ENCODE data around the gene SPPL3. TPM values are rescaled to one million over a fixed set of nuclear protein-coding genes. Genes with fewer than 3 reads are reported as not detected.

SPPL3 gene
- total RNA-seq, 1 experiment from 2014 or later = 51.1 TPM

GRCh38 chr12:120844297-120844696 lies 59.9 kb downstream of the SPPL3 start:
- POLR2A ChIA-PET = no interaction called here
- in situ Hi-C loops (cut with HindIII; ENCODE audit: low pct_unique_long_range_greater_than_20kb, low sequenced_read_pairs) = no loop called here
- Histone ChIP-seq H3K4me1 (ENCODE audit: control insufficient read depth, insufficient read depth, low read length) (peaks cover 11% of the 10 kb centered on the region; the same call in 1 of the 2 replicates), H3K4me3 (ENCODE audit: low read depth in 2 of 2, low read length in 2 of 2) (no peak overlapping the region), H3K27me3 (ENCODE audit: control insufficient read depth, insufficient read depth, low read length) (no peaks in the 10 kb centered on the region), H3K36me3 (ENCODE audit: control insufficient read depth, insufficient read depth, low read length) (no peaks in the 10 kb centered on the region), H3K27ac (ENCODE audit: low read length) (no peak overlapping the region), H3K9me3 (ENCODE audit: control insufficient read depth, insufficient read depth, low read depth, low read length) (no peaks in the 10 kb centered on the region)
- DNase-seq (ENCODE audit: low read depth, low spot score) (no peak), ATAC-seq (no peak)
- BruUV-seq (replicated peaks) = no TSS peak
- TF ChIP-seq TCF7L2 (IDR thresholded peaks at IDR 0.05; ENCODE audit: low read depth, low read length) = no peak
- TF ChIP-seq, protein P1, sequence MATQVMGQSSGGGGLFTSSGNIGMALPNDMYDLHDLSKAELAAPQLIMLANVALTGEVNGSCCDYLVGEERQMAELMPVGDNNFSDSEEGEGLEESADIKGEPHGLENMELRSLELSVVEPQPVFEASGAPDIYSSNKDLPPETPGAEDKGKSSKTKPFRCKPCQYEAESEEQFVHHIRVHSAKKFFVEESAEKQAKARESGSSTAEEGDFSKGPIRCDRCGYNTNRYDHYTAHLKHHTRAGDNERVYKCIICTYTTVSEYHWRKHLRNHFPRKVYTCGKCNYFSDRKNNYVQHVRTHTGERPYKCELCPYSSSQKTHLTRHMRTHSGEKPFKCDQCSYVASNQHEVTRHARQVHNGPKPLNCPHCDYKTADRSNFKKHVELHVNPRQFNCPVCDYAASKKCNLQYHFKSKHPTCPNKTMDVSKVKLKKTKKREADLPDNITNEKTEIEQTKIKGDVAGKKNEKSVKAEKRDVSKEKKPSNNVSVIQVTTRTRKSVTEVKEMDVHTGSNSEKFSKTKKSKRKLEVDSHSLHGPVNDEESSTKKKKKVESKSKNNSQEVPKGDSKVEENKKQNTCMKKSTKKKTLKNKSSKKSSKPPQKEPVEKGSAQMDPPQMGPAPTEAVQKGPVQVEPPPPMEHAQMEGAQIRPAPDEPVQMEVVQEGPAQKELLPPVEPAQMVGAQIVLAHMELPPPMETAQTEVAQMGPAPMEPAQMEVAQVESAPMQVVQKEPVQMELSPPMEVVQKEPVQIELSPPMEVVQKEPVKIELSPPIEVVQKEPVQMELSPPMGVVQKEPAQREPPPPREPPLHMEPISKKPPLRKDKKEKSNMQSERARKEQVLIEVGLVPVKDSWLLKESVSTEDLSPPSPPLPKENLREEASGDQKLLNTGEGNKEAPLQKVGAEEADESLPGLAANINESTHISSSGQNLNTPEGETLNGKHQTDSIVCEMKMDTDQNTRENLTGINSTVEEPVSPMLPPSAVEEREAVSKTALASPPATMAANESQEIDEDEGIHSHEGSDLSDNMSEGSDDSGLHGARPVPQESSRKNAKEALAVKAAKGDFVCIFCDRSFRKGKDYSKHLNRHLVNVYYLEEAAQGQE (IDR thresholded peaks at IDR 0.05; ENCODE audit: insufficient read depth in 1 of 2, low read depth in 2 of 2, low read length in 1 of 2) = no peak
- TF ChIP-seq POLR2AphosphoS5 (IDR thresholded peaks at IDR 0.05; ENCODE audit: low read depth, low read length) = no peak
- TF ChIP-seq, protein P2, sequence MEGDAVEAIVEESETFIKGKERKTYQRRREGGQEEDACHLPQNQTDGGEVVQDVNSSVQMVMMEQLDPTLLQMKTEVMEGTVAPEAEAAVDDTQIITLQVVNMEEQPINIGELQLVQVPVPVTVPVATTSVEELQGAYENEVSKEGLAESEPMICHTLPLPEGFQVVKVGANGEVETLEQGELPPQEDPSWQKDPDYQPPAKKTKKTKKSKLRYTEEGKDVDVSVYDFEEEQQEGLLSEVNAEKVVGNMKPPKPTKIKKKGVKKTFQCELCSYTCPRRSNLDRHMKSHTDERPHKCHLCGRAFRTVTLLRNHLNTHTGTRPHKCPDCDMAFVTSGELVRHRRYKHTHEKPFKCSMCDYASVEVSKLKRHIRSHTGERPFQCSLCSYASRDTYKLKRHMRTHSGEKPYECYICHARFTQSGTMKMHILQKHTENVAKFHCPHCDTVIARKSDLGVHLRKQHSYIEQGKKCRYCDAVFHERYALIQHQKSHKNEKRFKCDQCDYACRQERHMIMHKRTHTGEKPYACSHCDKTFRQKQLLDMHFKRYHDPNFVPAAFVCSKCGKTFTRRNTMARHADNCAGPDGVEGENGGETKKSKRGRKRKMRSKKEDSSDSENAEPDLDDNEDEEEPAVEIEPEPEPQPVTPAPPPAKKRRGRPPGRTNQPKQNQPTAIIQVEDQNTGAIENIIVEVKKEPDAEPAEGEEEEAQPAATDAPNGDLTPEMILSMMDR (IDR thresholded peaks at IDR 0.05) = no peak
- no peak for TF ChIP-seq SIN3A (IDR thresholded peaks at IDR 0.05; ENCODE audit: borderline replicate concordance, insufficient read depth, low read depth, low read length)
- CTCF ChIA-PET = no interaction called here
- intact Hi-C loops (cut with micrococcal nuclease; ENCODE audit: unreplicated experiment) = no loop called here

DNA sequence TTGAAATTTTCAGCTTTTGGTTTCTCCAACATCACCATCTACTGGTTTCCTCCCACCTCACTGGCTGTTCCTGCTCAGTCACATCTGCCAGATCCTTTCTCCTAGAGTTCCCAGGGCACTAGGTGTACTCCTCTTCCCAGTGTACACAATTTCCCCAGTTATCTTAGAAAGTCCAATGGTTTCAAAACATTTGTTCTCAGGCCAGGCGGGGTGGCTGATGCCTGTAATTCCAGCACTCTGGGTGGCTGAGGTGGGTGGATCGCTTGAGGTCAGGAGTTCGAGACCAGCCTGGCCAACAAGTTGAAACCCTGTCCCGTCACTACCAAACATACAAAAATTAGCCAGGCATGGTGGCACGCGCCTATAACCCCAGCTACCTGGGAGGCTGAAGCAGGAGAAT lies 60.7 kb downstream of the SPPL3 start:
- TF ChIP-seq, protein P1 (IDR thresholded peaks at IDR 0.05; ENCODE audit: insufficient read depth in 1 of 2, low read depth in 2 of 2, low read length in 1 of 2) = no peak
- TF ChIP-seq SIN3A (IDR thresholded peaks at IDR 0.05; ENCODE audit: borderline replicate concordance, insufficient read depth, low read depth, low read length) (no peak), POLR2AphosphoS5 (IDR thresholded peaks at IDR 0.05; ENCODE audit: low read depth, low read length) (no peak), TCF7L2 (IDR thresholded peaks at IDR 0.05; ENCODE audit: low read depth, low read length) (no peak)
- TF ChIP-seq, protein P2 (IDR thresholded peaks at IDR 0.05) = no peak
- Histone ChIP-seq H3K27ac (ENCODE audit: low read length) (no peak overlapping the region), H3K36me3 (ENCODE audit: control insufficient read depth, insufficient read depth, low read length) (no peaks in the 10 kb centered on the region), H3K9me3 (ENCODE audit: control insufficient read depth, insufficient read depth, low read depth, low read length) (no peaks in the 10 kb centered on the region), H3K4me3 (ENCODE audit: low read depth in 2 of 2, low read length in 2 of 2) (no peak overlapping the region), H3K27me3 (ENCODE audit: control insufficient read depth, insufficient read depth, low read length) (no peaks in the 10 kb centered on the region), H3K4me1 (ENCODE audit: control insufficient read depth, insufficient read depth, low read length) (peaks cover 10% of the 10 kb centered on the region; the same call in 1 of the 2 replicates)
- BruUV-seq (replicated peaks) = no TSS peak
- ATAC-seq (no peak), DNase-seq (ENCODE audit: low read depth, low spot score) (no peak)
- CTCF ChIA-PET = no interaction called here
- intact Hi-C loops (cut with micrococcal nuclease; ENCODE audit: unreplicated experiment) (no loop called here), in situ Hi-C loops (cut with HindIII; ENCODE audit: low pct_unique_long_range_greater_than_20kb, low sequenced_read_pairs) (no loop called here)
- POLR2A ChIA-PET = no interaction called here
